ENCODE data around the gene OR7D2.

DNA sequence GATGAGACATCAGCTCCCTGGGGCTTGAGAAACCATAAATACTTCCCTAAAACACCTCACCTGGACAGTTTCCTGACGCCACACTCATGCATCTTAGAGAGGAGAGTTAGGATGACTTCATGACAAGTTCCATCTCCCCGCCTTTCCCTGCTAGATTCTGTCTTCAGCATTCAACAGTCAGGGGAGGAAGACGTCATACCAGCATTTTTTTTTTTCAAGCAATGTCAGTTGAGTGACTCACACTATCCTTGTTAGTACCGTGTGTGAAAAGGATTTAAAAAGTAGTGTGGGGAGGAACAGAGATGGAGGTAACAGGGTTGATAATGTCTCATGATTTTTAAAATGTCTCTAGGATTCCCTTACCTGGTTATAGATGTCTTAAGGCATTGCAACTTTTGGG is at the start of gene OR7D2:
- TF ChIP-seq CTCF (IDR thresholded peaks at IDR 0.05): no peak
- TF ChIP-seq POLR2A (IDR thresholded peaks at IDR 0.05): no peak
- TF ChIP-seq POLR2AphosphoS5 (IDR thresholded peaks at IDR 0.05): no peak

Data from gastroesophageal sphincter (tissue), 3 donors.